ENCODE data around the gene OPCML. TPM values are rescaled to one million over a fixed set of nuclear protein-coding genes. Genes with fewer than 3 reads are reported as not detected.
A peak's percentile ranks its signal among the peaks of the same experiment; 100 is the strongest.

The OPCML gene
- total and polyA plus RNA-seq, 2 donors from 2014 or later = 0.77 to 1.1 TPM

- Histone ChIP-seq H3K36me3 (ENCODE audit: control insufficient read depth in 2 of 3, insufficient read depth in 3 of 3, low read length in 3 of 3) (no peaks in the 10 kb centered on the region), H3K4me1 (ENCODE audit: control insufficient read depth in 2 of 3, insufficient read depth in 2 of 3, low read depth in 1 of 3, low read length in 3 of 3) (no peaks in the 10 kb centered on the region), H3K9ac (ENCODE audit: low read length in 3 of 3) (no peak overlapping the region), H3K4me3 (ENCODE audit: low read length in 3 of 3) (no peak overlapping the region), H3K27ac (ENCODE audit: low read depth in 2 of 2, low read length in 2 of 2) (no peak overlapping the region), H3K27me3 (ENCODE audit: control insufficient read depth, insufficient read depth, low read length) (no peaks in the 10 kb centered on the region), H3K9me3 (ENCODE audit: control insufficient read depth in 2 of 3, insufficient read depth in 1 of 3, low read length in 3 of 3) (no peaks in the 10 kb centered on the region)
- intact Hi-C loops (cut with DNase I) = no loop called here
- FAIRE-seq (no peak), DNase-seq (peak in 1 of 5 donors; percentile 23)
- TF ChIP-seq CTCF (IDR thresholded peaks at IDR 0.05; ENCODE audit: borderline replicate concordance, extremely low read depth, insufficient read depth) = no peak
Measured at GRCh38 chr11:132780046-132780445, 752.3 kb downstream of the OPCML start.

GRCh38 chr11:132779497-132779896, 752.8 kb downstream of the OPCML start:
- no peaks in the 10 kb centered on the region for H3K9me3 ChIP-seq (ENCODE audit: control insufficient read depth in 2 of 3, insufficient read depth in 1 of 3, low read length in 3 of 3)
- H3K27ac ChIP-seq (ENCODE audit: low read depth in 2 of 2, low read length in 2 of 2) = no peak overlapping the region

GRCh38 chr11:132777067-132777975, 755.0 kb downstream of the OPCML start:
- intact Hi-C loops (cut with DNase I) = no loop called here
- Histone ChIP-seq H3K4me1 (ENCODE audit: control insufficient read depth in 2 of 3, insufficient read depth in 2 of 3, low read depth in 1 of 3, low read length in 3 of 3) (no peaks in the 10 kb centered on the region), H3K27me3 (ENCODE audit: control insufficient read depth, insufficient read depth, low read length) (no peaks in the 10 kb centered on the region), H3K9me3 (ENCODE audit: control insufficient read depth in 2 of 3, insufficient read depth in 1 of 3, low read length in 3 of 3) (no peaks in the 10 kb centered on the region), H3K36me3 (ENCODE audit: control insufficient read depth in 2 of 3, insufficient read depth in 3 of 3, low read length in 3 of 3) (no peaks in the 10 kb centered on the region), H3K9ac (ENCODE audit: low read length in 3 of 3) (no peak overlapping the region), H3K27ac (ENCODE audit: low read depth in 2 of 2, low read length in 2 of 2) (no peak overlapping the region), H3K4me3 (ENCODE audit: low read length in 3 of 3) (no peak overlapping the region)
- DNase-seq (no peak), FAIRE-seq (no peak)
- no peak for TF ChIP-seq CTCF (IDR thresholded peaks at IDR 0.05; ENCODE audit: borderline replicate concordance, extremely low read depth, insufficient read depth)

More at GRCh38 chr11:132779497-132779896, 752.8 kb downstream of the OPCML start:
- Histone ChIP-seq H3K9ac (ENCODE audit: low read length in 3 of 3) (no peak overlapping the region), H3K4me1 (ENCODE audit: control insufficient read depth in 2 of 3, insufficient read depth in 2 of 3, low read depth in 1 of 3, low read length in 3 of 3) (no peaks in the 10 kb centered on the region), H3K27me3 (ENCODE audit: control insufficient read depth, insufficient read depth, low read length) (no peaks in the 10 kb centered on the region), H3K4me3 (ENCODE audit: low read length in 3 of 3) (no peak overlapping the region), H3K36me3 (ENCODE audit: control insufficient read depth in 2 of 3, insufficient read depth in 3 of 3, low read length in 3 of 3) (no peaks in the 10 kb centered on the region)
- TF ChIP-seq CTCF (IDR thresholded peaks at IDR 0.05; ENCODE audit: borderline replicate concordance, extremely low read depth, insufficient read depth) = no peak
- FAIRE-seq (no peak), DNase-seq (peak in 2 of 5 donors; percentile 49 to 59)
- intact Hi-C loops (cut with DNase I) = no loop called here

All from kidney (tissue), 14 donors.